ENCODE data around the gene MTPN.

DNA sequence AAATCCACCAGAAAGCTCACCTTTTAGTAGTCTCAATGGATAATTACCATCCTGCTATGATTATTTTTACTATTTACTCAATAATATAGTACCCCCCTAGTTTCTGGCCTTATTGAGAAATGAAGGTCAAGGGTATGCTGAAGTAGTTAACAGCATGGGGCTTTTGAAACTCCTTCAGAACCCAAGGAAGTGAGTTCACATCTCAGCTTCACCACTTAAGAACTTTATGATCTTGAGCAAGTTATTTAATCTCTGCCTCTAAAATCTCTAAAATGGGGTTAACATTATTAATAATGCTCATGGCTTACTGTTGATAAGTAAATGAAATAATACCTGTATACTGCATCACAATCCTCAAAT lies 5.8 kb downstream of the MTPN start:
- TF ChIP-seq, protein P1, sequence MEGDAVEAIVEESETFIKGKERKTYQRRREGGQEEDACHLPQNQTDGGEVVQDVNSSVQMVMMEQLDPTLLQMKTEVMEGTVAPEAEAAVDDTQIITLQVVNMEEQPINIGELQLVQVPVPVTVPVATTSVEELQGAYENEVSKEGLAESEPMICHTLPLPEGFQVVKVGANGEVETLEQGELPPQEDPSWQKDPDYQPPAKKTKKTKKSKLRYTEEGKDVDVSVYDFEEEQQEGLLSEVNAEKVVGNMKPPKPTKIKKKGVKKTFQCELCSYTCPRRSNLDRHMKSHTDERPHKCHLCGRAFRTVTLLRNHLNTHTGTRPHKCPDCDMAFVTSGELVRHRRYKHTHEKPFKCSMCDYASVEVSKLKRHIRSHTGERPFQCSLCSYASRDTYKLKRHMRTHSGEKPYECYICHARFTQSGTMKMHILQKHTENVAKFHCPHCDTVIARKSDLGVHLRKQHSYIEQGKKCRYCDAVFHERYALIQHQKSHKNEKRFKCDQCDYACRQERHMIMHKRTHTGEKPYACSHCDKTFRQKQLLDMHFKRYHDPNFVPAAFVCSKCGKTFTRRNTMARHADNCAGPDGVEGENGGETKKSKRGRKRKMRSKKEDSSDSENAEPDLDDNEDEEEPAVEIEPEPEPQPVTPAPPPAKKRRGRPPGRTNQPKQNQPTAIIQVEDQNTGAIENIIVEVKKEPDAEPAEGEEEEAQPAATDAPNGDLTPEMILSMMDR (IDR thresholded peaks at IDR 0.05) = no peak
- no peak for TF ChIP-seq POLR2A (IDR thresholded peaks at IDR 0.05)

All from lower leg skin (tissue), 3 donors.